GM20000 (cell line): ENCODE data around the gene IL17RD.

Experiments used
- DNase-seq: peaks from one replicate; pipeline ENCODE4 v3.0.0; 2012; ENCODE audit warnings: low spot score
- CTCF ChIP-seq: IDR thresholded peaks from 2 replicates; pipeline ENCODE4 v1.5.1; 2012; ENCODE audit warnings: mild to moderate bottlenecking, control low read depth; ENCODE audit errors: extremely low read depth, missing control alignments

The IL17RD gene

GRCh38 chr3:57064572-57064971, 100.6 kb downstream of the IL17RD start:
- no peak for TF ChIP-seq CTCF
- DNase-seq, result no peak

GRCh38 chr3:57064001-57064400, 101.2 kb downstream of the IL17RD start:
- TF ChIP-seq CTCF, result no peak
- DNase-seq, result no peak

- no peak for DNase-seq
- TF ChIP-seq CTCF, result no peak
These were observed 102.1 kb downstream of the IL17RD start for GRCh38 chr3:57063032-57063431.

GRCh38 chr3:57062101-57062631, 103.0 kb downstream of the IL17RD start:
- DNase-seq, result no peak
- no peak for TF ChIP-seq CTCF

GRCh38 chr3:57061556-57061955, 103.6 kb downstream of the IL17RD start:
- no peak for TF ChIP-seq CTCF
- DNase-seq, result no peak

- DNase-seq, result no peak
- TF ChIP-seq CTCF, result no peak
These were observed 104.9 kb downstream of the IL17RD start, which contains the start of gene SPATA12 for GRCh38 chr3:57060089-57060821. TSS of gene SPATA12 (plus strand) at chr3:57060664. CDS start at chr3:57073695, 13,031 bp downstream.

GRCh38 chr3:57059411-57059810, 105.7 kb downstream of the IL17RD start:
- no peak for DNase-seq
- no peak for TF ChIP-seq CTCF
